ENCODE results near the gene ZBED2. TPM values are rescaled to one million over a fixed set of nuclear protein-coding genes. Genes with fewer than 3 reads are reported as not detected.

The ZBED2 gene
- total and polyA plus RNA-seq, 2 of the 8 experiments (the other 6 are each of a cell fraction or from before 2014, with no cell fraction given), result not detected

DNA sequence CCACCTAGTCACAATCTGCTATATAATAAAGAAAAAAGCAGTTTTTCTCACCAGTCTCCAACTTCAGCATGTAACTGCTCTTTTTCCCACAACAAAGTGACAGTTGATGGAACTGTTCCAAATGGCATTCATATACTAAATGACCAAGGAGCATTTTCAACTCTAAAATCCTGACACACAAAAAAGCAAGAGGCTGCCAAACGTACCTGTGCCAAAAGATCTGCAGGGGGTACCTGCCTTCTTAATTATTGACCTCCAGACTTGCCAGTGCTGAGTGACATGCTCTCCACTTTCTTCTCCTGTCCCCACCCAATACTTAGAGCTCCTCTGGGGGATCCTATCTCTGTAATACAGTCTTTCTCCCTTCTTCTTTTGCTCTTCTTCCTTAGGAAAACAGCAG is 18.0 kb downstream of the ZBED2 start:
- Histone ChIP-seq H3K4me3 (ENCODE audit: extremely low read depth in 1 of 4, insufficient read depth in 2 of 4, low read depth in 3 of 4, low read length in 4 of 4) (no peak overlapping the region), H4K5ac (ENCODE audit: insufficient read length, low read depth, low read length) (no peak overlapping the region), H2AFZ (ENCODE audit: low read length) (no peak overlapping the region), H4K91ac (replicated peaks; ENCODE audit: insufficient read length, low read length) (no peak overlapping the region), H2AK5ac (ENCODE audit: low read depth, low read length) (no peak overlapping the region), H2BK5ac (ENCODE audit: low read depth, low read length) (no peak overlapping the region), H3K18ac (ENCODE audit: extremely low read depth, low read length) (no peak overlapping the region), H3K79me1 (ENCODE audit: low read depth, low read length) (no peaks in the 10 kb centered on the region), H4K20me1 (replicated peaks in 1 of 2; ENCODE audit: control insufficient read depth in 1 of 2, insufficient read depth in 2 of 2, low read length in 2 of 2) (no peaks in the 10 kb centered on the region), H3K23me2 (ENCODE audit: low read depth, low read length) (no peaks in the 10 kb centered on the region), H3K9ac (replicated peaks in 1 of 4; ENCODE audit: extremely low read depth in 1 of 4, low read depth in 3 of 4, low read length in 3 of 4) (no peak overlapping the region), H3K36me3 (ENCODE audit: control insufficient read depth in 2 of 4, insufficient read depth in 4 of 4, low read length in 3 of 4) (no peaks in the 10 kb centered on the region), H3K23ac (ENCODE audit: insufficient read length) (no peak overlapping the region), H3K4me2 (ENCODE audit: insufficient read depth in 1 of 2, low read depth in 2 of 2, low read length in 2 of 2) (no peak overlapping the region), H2BK20ac (ENCODE audit: low read length) (no peak overlapping the region), H3K14ac (ENCODE audit: insufficient read length) (no peak overlapping the region), H4K8ac (ENCODE audit: extremely low read depth, insufficient read depth, low read length) (no peak overlapping the region), H3K79me2 (ENCODE audit: control insufficient read depth in 1 of 2, insufficient read depth in 2 of 2, low read length in 2 of 2) (no peaks in the 10 kb centered on the region), H3K4me1 (replicated peaks in 1 of 4; ENCODE audit: control insufficient read depth in 3 of 4, insufficient read depth in 4 of 4, low read length in 3 of 4) (no peaks in the 10 kb centered on the region), H3K27ac (ENCODE audit: low read depth, low read length) (no peak overlapping the region), H3K9me3 (ENCODE audit: insufficient read depth in 2 of 2, low read depth in 1 of 2, low read length in 1 of 2) (no peaks in the 10 kb centered on the region), H2BK15ac (ENCODE audit: low read length) (no peak overlapping the region), H3K56ac (replicated peaks; ENCODE audit: insufficient read length, low read depth, low read length) (no peak overlapping the region), H3K27me3 (replicated peaks in 1 of 4; ENCODE audit: control insufficient read depth in 3 of 4, extremely low read depth in 1 of 4, insufficient read depth in 3 of 4, low read length in 3 of 4) (no peaks in the 10 kb centered on the region), H2BK120ac (replicated peaks; ENCODE audit: low read depth, low read length) (no peak overlapping the region), H3K4ac (replicated peaks; ENCODE audit: insufficient read length, low read depth, low read length) (no peak overlapping the region), H2BK12ac (ENCODE audit: low read depth, low read length) (no peak overlapping the region)
- no peak for FAIRE-seq
- no peak for DNase-seq (ENCODE audit: low read depth in 1 of 2, low spot score in 2 of 2)
- POLR2A ChIA-PET (ENCODE audit: partially characterized antibody), result no interaction called here
- 73% methylated on average over 1 of the region's 1 CpG; no CpG with 5 or more reads in 1 of the 2 experiments for WGBS, 2 experiments (ENCODE audit: extremely low coverage in 1 of 2, insufficient coverage in 1 of 2, insufficient read length in 1 of 2, insufficient replicate concordance in 2 of 2, low coverage in 1 of 2, low lambda C conversion rate in 2 of 2, missing lambda C conversion rate in 1 of 2)
- TF ChIP-seq SIN3A (conservative IDR thresholded peaks at IDR 0.05 in 1 of 2, IDR thresholded peaks at IDR 0.05 in 1 of 2; ENCODE audit: low read depth in 1 of 2, low read length in 2 of 2) (no peak), GTF2F1 (IDR thresholded peaks at IDR 0.05; ENCODE audit: borderline replicate concordance, low read depth, low read length) (no peak), KDM1A (IDR thresholded peaks at IDR 0.05; ENCODE audit: borderline replicate concordance, low read length) (no peak), POU5F1 (IDR thresholded peaks at IDR 0.05; ENCODE audit: low read depth, low read length) (no peak), CTBP2 (IDR thresholded peaks at IDR 0.05; ENCODE audit: borderline replicate concordance, insufficient read depth, insufficient read length, low read length) (no peak), CBX8 (IDR thresholded peaks at IDR 0.05; ENCODE audit: borderline replicate concordance, low read depth, low read length) (no peak), RBBP5 (IDR thresholded peaks at IDR 0.05; ENCODE audit: borderline replicate concordance, low read depth, low read length) (no peak), NRF1 (IDR thresholded peaks at IDR 0.05; ENCODE audit: low read depth, low read length) (no peak)
- CTCF ChIA-PET (ENCODE audit: partially characterized antibody), result interaction anchor here (0.5 to 3.1 kb wide), 12 partner anchors 10 to 353 kb away, joined by 3 to 27 read pairs (median 4); no protein-coding TSS in a partner anchor

All from H1 (cell line).